Activated T-cell treated with anti-CD3 and anti-CD28 coated beads, Interleukin-2, amount 50 U/mL, for 4 hours (primary cell): ENCODE measurements around the gene ZNF275. TPM values are rescaled to one million over a fixed set of nuclear protein-coding genes. Genes with fewer than 3 reads are reported as not detected.
"Not testable (repeated sequence)": the region's sequence is repeated elsewhere in the genome, so short reads cannot be mapped to it uniquely, and the experiment has no call there.

Experiments used
- ATAC-seq, 2 donors: fragments of 200-7000 bp; cut with Tn5 transposase; one replicate each; pipeline ENCODE4 v1.10.0; 2021
- DNase-seq: peaks from one replicate; pipeline ENCODE4 v3.0.0-alpha.2; 2020
- H3K27me3 Mint-ChIP-seq: one replicate; pipeline ENCODE4 v1.8.0; 2021; ENCODE audit warnings: low read depth, mixed read lengths
- H3K36me3 Mint-ChIP-seq: one replicate; pipeline ENCODE4 v1.8.0; 2022; ENCODE audit warnings: mixed read lengths; ENCODE audit not compliant: insufficient read depth
- H3K4me1 Mint-ChIP-seq: one replicate; pipeline ENCODE4 v1.8.0; 2021; ENCODE audit warnings: low read depth, mixed read lengths
- H3K4me3 Mint-ChIP-seq: one replicate; pipeline ENCODE4 v1.8.0; 2021; ENCODE audit warnings: mild to moderate bottlenecking, moderate library complexity, mixed read lengths
- H3K9me3 Mint-ChIP-seq: one replicate; pipeline ENCODE4 v1.8.0; 2021; ENCODE audit warnings: mixed read lengths
- total RNA-seq, 3 donors: library from RNA; stranded (reverse); gene quantifications; one replicate each; pipeline ENCODE4 v1.2.1, GENCODE V29; 2021

The ZNF275 gene
- total RNA-seq = 10 to 100 TPM; 12.1 to 13.8 (median 12.7) TPM

- H3K4me3 Mint-ChIP-seq = peak within 1 kb of the TSS; percentile 84
- ATAC-seq = peak; percentile 96 to 97
Measured at GRCh38 chrX:153333821-153334653, at the start of gene ZNF275. ZNF275 (plus strand) TSS chrX:153334153; CDS start chrX:153336680, 2,527 bp downstream.

GRCh38 chrX:153285678-153286077 is 48.3 kb upstream of the ZNF275 start:
- not testable (repeated sequence) for H3K9me3 Mint-ChIP-seq, H3K36me3 Mint-ChIP-seq, H3K4me1 Mint-ChIP-seq, DNase-seq, H3K4me3 Mint-ChIP-seq, H3K27me3 Mint-ChIP-seq, ATAC-seq

More at GRCh38 chrX:153333821-153334653, at the start of gene ZNF275:
- H3K27me3 Mint-ChIP-seq = no peaks in the 10 kb centered on the region
- peaks cover 13% of the 10 kb centered on the region for H3K36me3 Mint-ChIP-seq
- DNase-seq = peak; percentile 75
- H3K9me3 Mint-ChIP-seq = no peaks in the 10 kb centered on the region
- H3K4me1 Mint-ChIP-seq = peaks cover 42% of the 10 kb centered on the region

- not testable (repeated sequence) for H3K9me3 Mint-ChIP-seq, H3K4me3 Mint-ChIP-seq, H3K27me3 Mint-ChIP-seq, DNase-seq, ATAC-seq, H3K4me1 Mint-ChIP-seq, H3K36me3 Mint-ChIP-seq
Measured at GRCh38 chrX:153288807-153289206, 45.1 kb upstream of the ZNF275 start.

- not testable (repeated sequence) for H3K9me3 Mint-ChIP-seq, H3K4me3 Mint-ChIP-seq, H3K27me3 Mint-ChIP-seq, H3K36me3 Mint-ChIP-seq, DNase-seq
- peaks cover 12% of the 10 kb centered on the region for H3K4me1 Mint-ChIP-seq
- peak; percentile 51 to 58 for ATAC-seq
Measured at GRCh38 chrX:153293485-153294071, 40.4 kb upstream of the ZNF275 start.

GRCh38 chrX:153297376-153297775 is 36.6 kb upstream of the ZNF275 start:
- Mint-ChIP-seq H3K36me3 (no peaks in the 10 kb centered on the region), H3K27me3 (peaks cover 12% of the 10 kb centered on the region), H3K4me3 (no peak overlapping the region), H3K4me1 (peaks cover 12% of the 10 kb centered on the region), H3K9me3 (no peaks in the 10 kb centered on the region)
- no peak for DNase-seq
- no peak for ATAC-seq

GRCh38 chrX:153299855-153300254 is 34.1 kb upstream of the ZNF275 start:
- Mint-ChIP-seq H3K27me3 (peaks cover 14% of the 10 kb centered on the region), H3K4me1 (no peaks in the 10 kb centered on the region), H3K36me3 (no peaks in the 10 kb centered on the region), H3K9me3 (no peaks in the 10 kb centered on the region), H3K4me3 (no peak overlapping the region)
- DNase-seq (no peak), ATAC-seq (no peak)

GRCh38 chrX:153301746-153302145 is 32.2 kb upstream of the ZNF275 start:
- peaks cover 11% of the 10 kb centered on the region for H3K27me3 Mint-ChIP-seq
- no peak overlapping the region for H3K4me3 Mint-ChIP-seq
- DNase-seq (no peak), ATAC-seq (no peak)
- no peaks in the 10 kb centered on the region for H3K36me3 Mint-ChIP-seq
- no peaks in the 10 kb centered on the region for H3K4me1 Mint-ChIP-seq
- H3K9me3 Mint-ChIP-seq = no peaks in the 10 kb centered on the region

- Mint-ChIP-seq H3K4me3 (no peak overlapping the region), H3K4me1 (no peaks in the 10 kb centered on the region), H3K9me3 (no peaks in the 10 kb centered on the region), H3K27me3 (peaks cover 11% of the 10 kb centered on the region), H3K36me3 (no peaks in the 10 kb centered on the region)
- ATAC-seq (no peak), DNase-seq (no peak)
Measured at GRCh38 chrX:153302796-153303195, 31.2 kb upstream of the ZNF275 start.

GRCh38 chrX:153303276-153304262 is 30.4 kb upstream of the ZNF275 start:
- no peaks in the 10 kb centered on the region for H3K36me3 Mint-ChIP-seq
- ATAC-seq (no peak), DNase-seq (no peak)
- no peaks in the 10 kb centered on the region for H3K4me1 Mint-ChIP-seq
- no peak overlapping the region for H3K4me3 Mint-ChIP-seq
- H3K9me3 Mint-ChIP-seq = no peaks in the 10 kb centered on the region
- H3K27me3 Mint-ChIP-seq = peaks cover 11% of the 10 kb centered on the region

- H3K4me3 Mint-ChIP-seq = no peak overlapping the region
- no peaks in the 10 kb centered on the region for H3K4me1 Mint-ChIP-seq
- no peak for DNase-seq
- H3K36me3 Mint-ChIP-seq = no peaks in the 10 kb centered on the region
- peaks cover 4% of the 10 kb centered on the region for H3K27me3 Mint-ChIP-seq
- ATAC-seq = no peak
- no peaks in the 10 kb centered on the region for H3K9me3 Mint-ChIP-seq
Measured at GRCh38 chrX:153304988-153305736, 28.8 kb upstream of the ZNF275 start.

- Mint-ChIP-seq H3K27me3 (peaks cover 4% of the 10 kb centered on the region), H3K4me3 (no peak overlapping the region), H3K9me3 (no peaks in the 10 kb centered on the region), H3K4me1 (no peaks in the 10 kb centered on the region), H3K36me3 (no peaks in the 10 kb centered on the region)
- DNase-seq (no peak), ATAC-seq (no peak)
Measured at GRCh38 chrX:153305972-153306371, 28.0 kb upstream of the ZNF275 start.

- no peak for ATAC-seq
- no peaks in the 10 kb centered on the region for H3K4me1 Mint-ChIP-seq
- H3K9me3 Mint-ChIP-seq = no peaks in the 10 kb centered on the region
- peaks cover 4% of the 10 kb centered on the region for H3K27me3 Mint-ChIP-seq
- DNase-seq = no peak
- H3K4me3 Mint-ChIP-seq = no peak overlapping the region
- H3K36me3 Mint-ChIP-seq = no peaks in the 10 kb centered on the region
Measured at GRCh38 chrX:153306527-153307115, 27.3 kb upstream of the ZNF275 start.
